Colonic mucosa (tissue), 4 donors: ENCODE data around the gene TOE1. TPM values are rescaled to one million over a fixed set of nuclear protein-coding genes. Genes with fewer than 3 reads are reported as not detected.

Experiments
- DNase-seq: peaks from one replicate; pipeline ENCODE4 v3.0.0-alpha.2; 2020
- H3K27ac ChIP-seq: fragments of 200-600 bp; one replicate; pipeline ENCODE4 v1.8.0; 2021
- H3K27me3 ChIP-seq: fragments of 200-600 bp; one replicate; pipeline ENCODE4 v1.8.0; 2021
- H3K36me3 ChIP-seq: fragments of 200-600 bp; one replicate; pipeline ENCODE4 v1.8.0; 2021
- H3K4me1 ChIP-seq: fragments of 200-600 bp; one replicate; pipeline ENCODE4 v1.8.0; 2021; ENCODE audit warnings: mild to moderate bottlenecking
- H3K4me3 ChIP-seq: fragments of 200-600 bp; one replicate; pipeline ENCODE4 v1.8.0; 2021
- H3K9ac ChIP-seq, 2 donors: one replicate each; pipeline ENCODE4 v1.7.0; 2013; ENCODE audit warnings: control low read depth in 2 of 2, low read depth in 2 of 2, low read length in 2 of 2
- H3K9me3 ChIP-seq: fragments of 200-600 bp; one replicate; pipeline ENCODE4 v1.8.0; 2021
- intact Hi-C: fragments of 100-400 bp; cut with DNase I; formaldehyde crosslinking; loops from one replicate; pipeline ENCODE4 v1.14.1; 2022
- total RNA-seq, 2 donors: library from RNA; stranded (reverse); fragmentation: NEBNext Ultra II Directional in 1 of 2; extraction: Animal tissue kit (Norgen Biotek cat#: 25700) in 1 of 2; gene quantifications; one replicate each; pipeline ENCODE4 v1.2.1, GENCODE V29; 2021
- TF ChIP-seq, protein P1 (sequence below): fragments of 200-600 bp; IDR thresholded peaks from one replicate; pipeline ENCODE4 v1.8.0; 2022; ENCODE audit warnings: antibody characterized with exemption, mild to moderate bottlenecking
- donor health status: healthy.
- donor health status: DM: no; HTN: no; CAD: no.
- donor health status: DM: no; HTN: no; CAD: no.

Gene TOE1
- total RNA-seq, 2 donors from 2014 or later = 10.1 to 20.5 TPM

DNA sequence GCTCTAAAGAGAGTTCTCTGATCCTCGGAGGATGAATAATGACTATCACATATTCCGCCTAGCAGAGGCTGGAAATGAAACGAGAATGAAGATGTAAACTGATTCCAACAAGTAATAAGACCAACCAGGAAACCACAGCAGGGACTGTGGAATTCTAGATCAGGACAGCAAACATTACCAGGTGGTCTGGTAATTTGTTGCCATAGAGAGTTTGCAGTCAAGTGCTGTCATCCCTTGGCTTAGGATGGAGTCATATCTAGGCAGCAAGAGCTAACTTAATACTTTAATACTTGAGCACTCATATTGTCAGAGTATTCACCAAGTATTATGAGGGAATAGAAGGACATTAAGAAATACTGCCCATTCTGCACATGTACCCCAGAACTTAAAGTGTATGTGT, 45.3 kb downstream of the TOE1 start:
- TF ChIP-seq, protein P1, sequence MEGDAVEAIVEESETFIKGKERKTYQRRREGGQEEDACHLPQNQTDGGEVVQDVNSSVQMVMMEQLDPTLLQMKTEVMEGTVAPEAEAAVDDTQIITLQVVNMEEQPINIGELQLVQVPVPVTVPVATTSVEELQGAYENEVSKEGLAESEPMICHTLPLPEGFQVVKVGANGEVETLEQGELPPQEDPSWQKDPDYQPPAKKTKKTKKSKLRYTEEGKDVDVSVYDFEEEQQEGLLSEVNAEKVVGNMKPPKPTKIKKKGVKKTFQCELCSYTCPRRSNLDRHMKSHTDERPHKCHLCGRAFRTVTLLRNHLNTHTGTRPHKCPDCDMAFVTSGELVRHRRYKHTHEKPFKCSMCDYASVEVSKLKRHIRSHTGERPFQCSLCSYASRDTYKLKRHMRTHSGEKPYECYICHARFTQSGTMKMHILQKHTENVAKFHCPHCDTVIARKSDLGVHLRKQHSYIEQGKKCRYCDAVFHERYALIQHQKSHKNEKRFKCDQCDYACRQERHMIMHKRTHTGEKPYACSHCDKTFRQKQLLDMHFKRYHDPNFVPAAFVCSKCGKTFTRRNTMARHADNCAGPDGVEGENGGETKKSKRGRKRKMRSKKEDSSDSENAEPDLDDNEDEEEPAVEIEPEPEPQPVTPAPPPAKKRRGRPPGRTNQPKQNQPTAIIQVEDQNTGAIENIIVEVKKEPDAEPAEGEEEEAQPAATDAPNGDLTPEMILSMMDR = no peak
- H3K36me3 ChIP-seq = no peaks in the 10 kb centered on the region
- no peaks in the 10 kb centered on the region for H3K27me3 ChIP-seq
- DNase-seq = no peak
- no peak overlapping the region for H3K27ac ChIP-seq
- no peaks in the 10 kb centered on the region for H3K4me1 ChIP-seq
- H3K9me3 ChIP-seq = no peaks in the 10 kb centered on the region
- no peak overlapping the region for H3K4me3 ChIP-seq
- intact Hi-C loops = no loop called here
- H3K9ac ChIP-seq = no peak overlapping the region

DNA sequence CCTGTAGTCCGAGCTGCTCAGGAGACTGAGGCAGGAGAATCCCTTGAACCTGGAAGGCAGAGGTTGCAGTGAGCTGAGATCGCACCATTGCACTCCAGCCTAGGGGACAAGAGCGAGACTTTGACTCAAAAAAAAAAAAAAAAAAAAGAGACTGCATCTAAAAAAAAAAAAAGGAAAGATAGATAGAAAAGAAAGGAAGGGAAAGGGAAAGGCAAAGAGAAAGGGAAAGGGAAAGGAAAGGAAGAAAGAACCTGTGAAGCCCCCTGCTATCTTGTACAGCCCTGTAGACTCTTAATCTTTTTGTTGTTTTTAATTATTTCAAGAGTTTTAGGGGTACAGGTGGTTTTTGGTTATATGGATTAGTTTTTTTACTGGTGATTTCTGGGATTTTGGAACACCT, 46.2 kb downstream of the TOE1 start:
- H3K9ac ChIP-seq = no peak overlapping the region
- H3K9me3 ChIP-seq = no peaks in the 10 kb centered on the region
- no peaks in the 10 kb centered on the region for H3K36me3 ChIP-seq
- no peaks in the 10 kb centered on the region for H3K27me3 ChIP-seq
- H3K4me3 ChIP-seq = no peak overlapping the region
- no peaks in the 10 kb centered on the region for H3K4me1 ChIP-seq
- H3K27ac ChIP-seq = no peak overlapping the region
- intact Hi-C loops = no loop called here
- DNase-seq = no peak
- TF ChIP-seq, protein P1 = no peak

Other genes starting within 250 kb of the TOE1 start
- gene ZSWIM5, start 133.6 kb upstream of the TOE1 start, total RNA-seq = 1 to 10 TPM; 9.0 to 9.7 TPM
- 10 to 100 TPM in 1 of 2 donors, 1 to 10 TPM in 1; 4.3 to 29.3 TPM for gene HPDL, start 13.3 kb upstream of the TOE1 start, total RNA-seq
- 10 to 100 TPM; 17.0 to 65.0 TPM for gene MUTYH, start 270 bp downstream of the TOE1 start, total RNA-seq
- 10 to 100 TPM; 11.3 to 15.3 TPM for gene TESK2, start 151.0 kb downstream of the TOE1 start, total RNA-seq
- 1 to 10 TPM in 1 of 2 donors, under 1 TPM in 1; 0.96 to 2.2 TPM for gene CCDC163, start 159.9 kb downstream of the TOE1 start, total RNA-seq
- 10 to 100 TPM in 1 of 2 donors, 1 to 10 TPM in 1; 5.9 to 23.6 TPM for gene MMACHC, start 160.1 kb downstream of the TOE1 start, total RNA-seq
- gene PRDX1, start 181.7 kb downstream of the TOE1 start, total RNA-seq = 100 to 1,000 TPM; 325 to 508 TPM
- gene AKR1A1, start 210.7 kb downstream of the TOE1 start, total RNA-seq = 100 to 1,000 TPM; 203 to 263 TPM
- 100 to 1,000 TPM in 1 of 2 donors, 10 to 100 TPM in 1; 54.7 to 119 TPM for gene NASP, start 243.9 kb downstream of the TOE1 start, total RNA-seq